HEK293 (cell line): ENCODE measurements around the gene CHMP4A.
A peak's percentile ranks its signal among the peaks of the same experiment; 100 is the strongest.

Experiments used
- CTCF ChIP-seq: fragments of 450-650 bp; formaldehyde crosslinking; IDR thresholded peaks from 2 replicates; pipeline ENCODE4 v1.5.1; 2016; ENCODE audit warnings: missing biosample characterization, missing genetic modification characterization
- EGR2 ChIP-seq: fragments of 450-650 bp; formaldehyde crosslinking; IDR thresholded peaks from 2 replicates; pipeline ENCODE4 v1.5.1; 2016; ENCODE audit warnings: low read depth, missing biosample characterization, missing genetic modification characterization
- GLIS1 ChIP-seq: fragments of 450-650 bp; formaldehyde crosslinking; IDR thresholded peaks from 2 replicates; pipeline ENCODE4 v1.5.1; 2016; ENCODE audit warnings: missing biosample characterization, missing genetic modification characterization
- KLF10 ChIP-seq: fragments of 450-650 bp; IDR thresholded peaks from 2 replicates; pipeline ENCODE4 v1.5.1; 2018; ENCODE audit warnings: missing biosample characterization, mild to moderate bottlenecking, missing genetic modification characterization
- KLF17 ChIP-seq: fragments of 450-650 bp; formaldehyde crosslinking; IDR thresholded peaks from 2 replicates; pipeline ENCODE4 v1.5.1; 2016; ENCODE audit warnings: missing biosample characterization, missing genetic modification characterization
- PATZ1 ChIP-seq: fragments of 450-650 bp; formaldehyde crosslinking; IDR thresholded peaks from 2 replicates; pipeline ENCODE4 v1.5.1; 2016; ENCODE audit warnings: missing biosample characterization, missing genetic modification characterization
- REPIN1 ChIP-seq: fragments of 450-650 bp; formaldehyde crosslinking; IDR thresholded peaks from 2 replicates; pipeline ENCODE4 v1.5.1; 2017; ENCODE audit warnings: missing biosample characterization, missing genetic modification characterization, low read depth
- REST ChIP-seq: fragments of 450-650 bp; formaldehyde crosslinking; IDR thresholded peaks from 2 replicates; pipeline ENCODE4 v1.5.1; 2016; ENCODE audit warnings: missing biosample characterization, missing genetic modification characterization
- YY2 ChIP-seq: fragments of 450-650 bp; formaldehyde crosslinking; IDR thresholded peaks from 2 replicates; pipeline ENCODE4 v1.5.1; 2016; ENCODE audit warnings: missing biosample characterization, missing genetic modification characterization
- ZBTB1 ChIP-seq: fragments of 450-650 bp; formaldehyde crosslinking; IDR thresholded peaks from 2 replicates; pipeline ENCODE4 v1.5.1; 2016; ENCODE audit warnings: missing biosample characterization, missing genetic modification characterization
- ZBTB20 ChIP-seq: fragments of 450-650 bp; formaldehyde crosslinking; IDR thresholded peaks from 2 replicates; pipeline ENCODE4 v1.5.1; 2016; ENCODE audit warnings: missing biosample characterization, missing genetic modification characterization
- ZNF138 ChIP-seq: fragments of 450-650 bp; formaldehyde crosslinking; IDR thresholded peaks from 2 replicates; pipeline ENCODE4 v1.5.1; 2016; ENCODE audit warnings: missing biosample characterization, missing genetic modification characterization, borderline replicate concordance
- ZNF266 ChIP-seq: fragments of 450-650 bp; formaldehyde crosslinking; IDR thresholded peaks from 2 replicates; pipeline ENCODE4 v1.5.1; 2016; ENCODE audit warnings: missing biosample characterization, missing genetic modification characterization, low read depth
- ZNF274 ChIP-seq, 2 experiments: fragments of 200-500 bp in 1 of 2; fragments of 450-650 bp in 1 of 2; sonication (Bioruptor generic) in 1 of 2; formaldehyde crosslinking in 1 of 2; IDR thresholded peaks; 2 replicates each; pipeline versions ENCODE4 v1.5.1 to v1.6.1; 2014 to 2016; ENCODE audit warnings: borderline replicate concordance in 1 of 2, inconsistent platforms in 1 of 2, low read length in 1 of 2, missing biosample characterization in 1 of 2, missing genetic modification characterization in 1 of 2
- ZNF280D ChIP-seq: fragments of 450-650 bp; formaldehyde crosslinking; IDR thresholded peaks from 2 replicates; pipeline ENCODE4 v1.5.1; 2016; ENCODE audit warnings: missing biosample characterization, missing genetic modification characterization
- ZNF548 ChIP-seq: fragments of 450-650 bp; formaldehyde crosslinking; IDR thresholded peaks from 2 replicates; pipeline ENCODE4 v1.5.1; 2016; ENCODE audit warnings: missing biosample characterization, missing genetic modification characterization
- ZNF561 ChIP-seq: fragments of 450-650 bp; IDR thresholded peaks from 2 replicates; pipeline ENCODE4 v1.5.1; 2018; ENCODE audit warnings: missing biosample characterization, missing genetic modification characterization, borderline replicate concordance
- ZNF658 ChIP-seq: fragments of 450-650 bp; formaldehyde crosslinking; IDR thresholded peaks from 2 replicates; pipeline ENCODE4; 2016; ENCODE audit warnings: missing biosample characterization, missing genetic modification characterization
- ZNF701 ChIP-seq: fragments of 450-650 bp; formaldehyde crosslinking; IDR thresholded peaks from 2 replicates; pipeline ENCODE4 v1.5.1; 2016; ENCODE audit warnings: missing biosample characterization, missing genetic modification characterization
- ZNF76 ChIP-seq: fragments of 450-650 bp; formaldehyde crosslinking; IDR thresholded peaks from 2 replicates; pipeline ENCODE4; 2016; ENCODE audit warnings: low read depth, missing biosample characterization, missing genetic modification characterization, borderline replicate concordance
- ZSCAN18 ChIP-seq: fragments of 450-650 bp; formaldehyde crosslinking; IDR thresholded peaks from 2 replicates; pipeline ENCODE4 v1.5.1; 2016; ENCODE audit warnings: missing biosample characterization, missing genetic modification characterization
- ZSCAN30 ChIP-seq: fragments of 450-650 bp; IDR thresholded peaks from 2 replicates; pipeline ENCODE4 v1.5.1; 2018; ENCODE audit warnings: missing biosample characterization, mild to moderate bottlenecking, missing genetic modification characterization, moderate library complexity
- ZSCAN5A ChIP-seq: fragments of 450-650 bp; formaldehyde crosslinking; IDR thresholded peaks from 2 replicates; pipeline ENCODE4 v1.5.1; 2016; ENCODE audit warnings: missing biosample characterization, missing genetic modification characterization

The CHMP4A gene

GRCh38 chr14:24232645-24233537 lies 19.6 kb upstream of the CHMP4A start, which contains the start of gene GMPR2 (continued):
- TF ChIP-seq ZNF561 (no peak), ZBTB20 (tag by site-specific recombination) (peak; percentile 71), KLF17 (tag by site-specific recombination) (no peak), CTCF (no peak), REPIN1 (no peak), ZNF274 (IDR thresholded peaks at IDR 0.05; ENCODE audit: low read length) (no peak), ZNF274 (tag by site-specific recombination; IDR thresholded peaks at IDR 0.05; ENCODE audit: borderline replicate concordance) (no peak), YY2 (tag by site-specific recombination) (no peak), PATZ1 (peak; percentile 76; the same call in 1 of the 2 replicates), ZNF76 (tag by site-specific recombination) (peak; percentile 83), ZNF280D (no peak), ZNF658 (tag by site-specific recombination) (no peak), ZSCAN30 (0 out of 2 replicates have a peak, but pooled peaks have one; percentile 13), ZSCAN18 (tag by site-specific recombination) (no peak), ZNF138 (tag by site-specific recombination) (no peak), REST (no peak), ZNF701 (tag by site-specific recombination) (peak; percentile 67; the same call in 1 of the 2 replicates), ZNF266 (tag by site-specific recombination) (no peak), GLIS1 (0 out of 2 replicates have a peak, but pooled peaks have one; percentile 16), ZNF548 (no peak), ZSCAN5A (tag by site-specific recombination) (no peak; the same call in 1 of the 2 replicates), KLF10 (tag by site-specific recombination) (no peak; the same call in 1 of the 2 replicates), ZBTB1 (tag by site-specific recombination) (no peak), EGR2 (tag by site-specific recombination) (no peak)
